IMR-90 (cell line): ENCODE data around the gene GVQW3. TPM values are rescaled to one million over a fixed set of nuclear protein-coding genes. Genes with fewer than 3 reads are reported as not detected.

Source experiments
- ATAC-seq: fragments of 200-7000 bp; cut with Tn5 transposase; 2 replicates; pipeline ENCODE4 v1.9.1; 2020; ENCODE audit warnings: low read depth, mild to moderate bottlenecking, moderate library complexity
- BruUV-seq: library from RNA; stranded (reverse); fragments of 400-500 nt; replicated peaks from 2 replicates; lab custom pipeline; 2021; lab: Mats Ljungman, UMichigan
- CTCF ChIA-PET: fragments of 300-600 bp; formaldehyde crosslinking; extraction: SDS; loops from one replicate; lab custom pipeline; 2021; ENCODE audit warnings: antibody characterized with exemption; lab: Yijun Ruan, JAX
- POLR2A ChIA-PET: fragments of 300-600 bp; sonication (Branson Sonifier 250); formaldehyde crosslinking; loops from one replicate; lab custom pipeline; 2022; ENCODE audit warnings: antibody characterized with exemption; ENCODE audit not compliant: unreplicated experiment; lab: Charles Lee
- DNase-seq: peaks from one replicate; pipeline ENCODE4 v3.0.0; 2013
- H2AFZ ChIP-seq: replicated peaks from 2 replicates; pipeline ENCODE3; 2013; ENCODE audit warnings: low read length, mild to moderate bottlenecking; ENCODE audit not compliant: poor library complexity
- H2AK5ac ChIP-seq: 2 replicates; pipeline ENCODE4 v1.6.1; 2013; ENCODE audit warnings: low read depth, low read length, inconsistent platforms
- H2AK9ac ChIP-seq: replicated peaks from 2 replicates; pipeline ENCODE3; 2013; ENCODE audit warnings: mild to moderate bottlenecking, low read depth, low read length, moderate library complexity; ENCODE audit not compliant: poor library complexity
- H2BK120ac ChIP-seq: 2 replicates; pipeline ENCODE4 v1.6.1; 2013; ENCODE audit warnings: low read depth, low read length, inconsistent platforms
- H2BK15ac ChIP-seq: 3 replicates; pipeline ENCODE4 v1.6.1; 2013; ENCODE audit warnings: low read depth, low read length, inconsistent platforms
- H2BK20ac ChIP-seq: 2 replicates; pipeline ENCODE4 v1.6.1; 2013; ENCODE audit warnings: low read depth, mild to moderate bottlenecking, inconsistent platforms, low read length, moderate library complexity
- H2BK5ac ChIP-seq: 2 replicates; pipeline ENCODE4 v1.6.1; 2013; ENCODE audit warnings: mild to moderate bottlenecking, low read depth, low read length, inconsistent platforms; ENCODE audit not compliant: poor library complexity, severe bottlenecking
- H3K14ac ChIP-seq: replicated peaks from 2 replicates; pipeline ENCODE4 v1.6.1; 2013; ENCODE audit warnings: low read depth, low read length, inconsistent platforms
- H3K18ac ChIP-seq: 2 replicates; pipeline ENCODE4 v1.6.1; 2013; ENCODE audit warnings: low read depth, low read length, control low read depth
- H3K23ac ChIP-seq: 2 replicates; pipeline ENCODE4 v1.6.1; 2013; ENCODE audit warnings: low read depth, low read length, inconsistent platforms
- H3K27ac ChIP-seq: 2 replicates; pipeline ENCODE4 v1.5.1; 2013; ENCODE audit warnings: mild to moderate bottlenecking, control low read depth, low read length; ENCODE audit not compliant: insufficient read depth
- H3K27me3 ChIP-seq: 2 replicates; pipeline ENCODE4 v1.6.1; 2013; ENCODE audit warnings: low read length; ENCODE audit not compliant: control insufficient read depth, insufficient read depth
- H3K36me3 ChIP-seq: 2 replicates; pipeline ENCODE4 v1.6.1; 2013; ENCODE audit warnings: low read length, mixed read lengths; ENCODE audit not compliant: control insufficient read depth, insufficient read depth
- H3K4ac ChIP-seq: 2 replicates; pipeline ENCODE4 v1.6.1; 2013; ENCODE audit warnings: low read depth, low read length, inconsistent platforms
- H3K4me1 ChIP-seq: 2 replicates; pipeline ENCODE4 v1.6.1; 2013; ENCODE audit warnings: low read length, mixed read lengths; ENCODE audit not compliant: control insufficient read depth, insufficient read depth
- H3K4me2 ChIP-seq: 2 replicates; pipeline ENCODE4 v1.6.1; 2013; ENCODE audit warnings: low read depth, mild to moderate bottlenecking, control low read depth, low read length, moderate library complexity
- H3K4me3 ChIP-seq: 2 replicates; pipeline ENCODE4 v1.5.1; 2013; ENCODE audit warnings: low read depth, mild to moderate bottlenecking, control low read depth, low read length, moderate library complexity; ENCODE audit not compliant: insufficient read depth
- H3K56ac ChIP-seq: 2 replicates; pipeline ENCODE4 v1.6.1; 2013; ENCODE audit warnings: low read length, inconsistent platforms; ENCODE audit not compliant: insufficient read depth; ENCODE audit errors: extremely low read depth
- H3K79me1 ChIP-seq, 2 experiments: 2 replicates each; pipeline ENCODE4 v1.6.1; 2013; ENCODE audit warnings: low read length in 2 of 2, inconsistent platforms in 1 of 2, low read depth in 1 of 2
- H3K9ac ChIP-seq: 2 replicates; pipeline ENCODE4 v1.6.1; 2013; ENCODE audit warnings: low read depth, low read length, control low read depth
- H3K9me1 ChIP-seq: 2 replicates; pipeline ENCODE4 v1.6.1; 2013; ENCODE audit warnings: low read length, inconsistent platforms; ENCODE audit not compliant: insufficient read depth
- H3K9me3 ChIP-seq: 2 replicates; pipeline ENCODE4 v1.6.1; 2013; ENCODE audit warnings: low read length; ENCODE audit not compliant: control insufficient read depth, insufficient read depth
- H4K20me1 ChIP-seq: 2 replicates; pipeline ENCODE4 v1.6.1; 2013; ENCODE audit warnings: low read length, inconsistent platforms; ENCODE audit not compliant: insufficient read depth
- H4K5ac ChIP-seq: 2 replicates; pipeline ENCODE4 v1.6.1; 2013; ENCODE audit warnings: mild to moderate bottlenecking, low read depth, low read length, control low read depth
- H4K8ac ChIP-seq, 2 experiments: 2 replicates each; pipeline ENCODE4 v1.6.1; 2013; ENCODE audit warnings: low read depth in 2 of 2, low read length in 2 of 2, control low read depth in 1 of 2, inconsistent platforms in 1 of 2
- H4K91ac ChIP-seq: 2 replicates; pipeline ENCODE4 v1.6.1; 2013; ENCODE audit warnings: low read depth, low read length, inconsistent platforms; ENCODE audit not compliant: insufficient read depth
- BHLHE40 ChIP-seq: fragments of 150-350 bp; IDR thresholded peaks from 2 replicates; pipeline ENCODE4 v1.6.1; 2016; ENCODE audit warnings: mild to moderate bottlenecking, low read depth, low read length
- CHD1 ChIP-seq: IDR thresholded peaks from 2 replicates; pipeline ENCODE4 v1.6.1; 2012; ENCODE audit warnings: low read depth, low read length, improper control_type of control experiment
- ELK1 ChIP-seq: fragments of 150-350 bp; IDR thresholded peaks from 2 replicates; pipeline ENCODE4 v1.6.1; 2016; ENCODE audit warnings: low read depth, mild to moderate bottlenecking, low read length, moderate library complexity, borderline replicate concordance
- FOS ChIP-seq: fragments of 150-350 bp; IDR thresholded peaks from 2 replicates; pipeline ENCODE4 v1.6.1; 2016; ENCODE audit warnings: low read depth, low read length
- MAFK ChIP-seq: IDR thresholded peaks from 2 replicates; pipeline ENCODE4 v1.6.1; 2012; ENCODE audit warnings: low read depth, low read length, improper control_type of control experiment
- MAZ ChIP-seq: IDR thresholded peaks from 2 replicates; pipeline ENCODE4 v1.6.1; 2012; ENCODE audit warnings: low read depth, mild to moderate bottlenecking, low read length, improper control_type of control experiment, moderate library complexity, borderline replicate concordance
- MXI1 ChIP-seq: IDR thresholded peaks from 2 replicates; pipeline ENCODE4 v1.6.1; 2012; ENCODE audit warnings: low read depth, mild to moderate bottlenecking, low read length, moderate library complexity, borderline replicate concordance
- NFE2L2 ChIP-seq: fragments of 150-350 bp; IDR thresholded peaks from 2 replicates; pipeline ENCODE4 v1.6.1; 2016; ENCODE audit warnings: low read depth, mild to moderate bottlenecking, low read length
- RAD21 ChIP-seq: IDR thresholded peaks from 2 replicates; pipeline ENCODE4 v1.6.1; 2012; ENCODE audit warnings: low read length, improper control_type of control experiment
- RCOR1 ChIP-seq: IDR thresholded peaks from 2 replicates; pipeline ENCODE4 v1.6.1; 2012; ENCODE audit warnings: mild to moderate bottlenecking, low read length, improper control_type of control experiment; ENCODE audit not compliant: insufficient replicate concordance
- RFX5 ChIP-seq: IDR thresholded peaks from 2 replicates; pipeline ENCODE4 v1.8.0; 2012; ENCODE audit warnings: low read depth, mild to moderate bottlenecking, low read length, moderate library complexity
- SMC3 ChIP-seq: fragments of 150-350 bp; IDR thresholded peaks from 2 replicates; pipeline ENCODE4 v1.6.1; 2016; ENCODE audit warnings: low read depth, mild to moderate bottlenecking, antibody characterized with exemption, low read length, moderate library complexity
- WGBS, 2 experiments: methylation state at CpG; one replicate each; pipeline versions ENCODE4 v1.1.5 to v1.1.7; 2013; ENCODE audit warnings: missing lambda C conversion rate in 2 of 2; ENCODE audit not compliant: insufficient read length in 1 of 2; ENCODE audit errors: extremely low coverage in 2 of 2; 5-methylcytosine and 5-hydroxymethylcytosine counted together
- dilution Hi-C: fragments of 300-500 bp; cut with HindIII; formaldehyde crosslinking; loops from one replicate; pipeline ENCODE4 v1.14.3; 2018; ENCODE audit warnings: low sequenced_read_pairs; ENCODE audit not compliant: unreplicated experiment
- in situ Hi-C: fragments of 300-500 bp; cut with MboI; formaldehyde crosslinking; loops from 3 replicates; pipeline ENCODE4 v1.14.3; 2019; ENCODE audit warnings: low sequenced_read_pairs, inconsistent platforms, mixed read lengths
- intact Hi-C: fragments of 100-400 bp; cut with micrococcal nuclease; formaldehyde crosslinking; loops from 2 replicates; pipeline ENCODE4 v1.10.0; 2022
- polyA plus RNA-seq, 3 experiments: library from polyadenylated mRNA; depleted of rRNA; stranded (reverse); fragments of >200 nt; gene quantifications; 2 replicates each; pipeline ENCODE4 v1.2.3, GENCODE V29; 2012; ENCODE audit warnings: low replicate concordance in 1 of 3
- total RNA-seq: library from RNA; depleted of rRNA; stranded (reverse); fragments of >200 nt; gene quantifications from 2 replicates; pipeline ENCODE4 v1.2.3, GENCODE V29; 2012
- TF ChIP-seq, protein P1 (sequence below): fragments of 150-350 bp; IDR thresholded peaks from 2 replicates; pipeline ENCODE4 v1.6.1; 2017; ENCODE audit warnings: mild to moderate bottlenecking, antibody characterized with exemption, low read length, low read depth

GVQW3 gene
- total and polyA plus RNA-seq, 2 of the 4 experiments (the other 2 are of a cell fraction): 0.96 to 1.1 TPM

GRCh38 chr11:76444384-76445120 lies 63.4 kb downstream of the GVQW3 start, which contains the start of gene EMSY:
Gene EMSY, plus strand, starts transcription at chr11:76445018. Its CDS starts 1,921 bp downstream, at chr11:76446939.
- 0 out of 2 replicates have a peak, but pooled peaks cover 3% of the 10 kb centered on the region for H3K9me1 ChIP-seq
- no TSS peak for BruUV-seq
- H2BK120ac ChIP-seq: peak within 1 kb of the TSS; percentile 50
- no peak for TF ChIP-seq MAFK
- no peak for TF ChIP-seq ELK1
- TF ChIP-seq, protein P1, sequence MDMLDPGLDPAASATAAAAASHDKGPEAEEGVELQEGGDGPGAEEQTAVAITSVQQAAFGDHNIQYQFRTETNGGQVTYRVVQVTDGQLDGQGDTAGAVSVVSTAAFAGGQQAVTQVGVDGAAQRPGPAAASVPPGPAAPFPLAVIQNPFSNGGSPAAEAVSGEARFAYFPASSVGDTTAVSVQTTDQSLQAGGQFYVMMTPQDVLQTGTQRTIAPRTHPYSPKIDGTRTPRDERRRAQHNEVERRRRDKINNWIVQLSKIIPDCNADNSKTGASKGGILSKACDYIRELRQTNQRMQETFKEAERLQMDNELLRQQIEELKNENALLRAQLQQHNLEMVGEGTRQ: no peak; the same call in 1 of the 2 replicates
- 0 out of 2 replicates have a peak, but pooled peaks have one; percentile 6 for TF ChIP-seq RFX5
- 0 out of 2 replicates have a peak, but pooled peaks have one; percentile 16 for TF ChIP-seq BHLHE40
- TF ChIP-seq MAZ: peak; percentile 19; the same call in 1 of the 2 replicates
- peak; percentile 32; the same call in 1 of the 2 replicates for TF ChIP-seq MXI1
- TF ChIP-seq RAD21: no peak
- TF ChIP-seq CHD1: no peak
- TF ChIP-seq RCOR1: no peak
- TF ChIP-seq SMC3: no peak
- no peak for TF ChIP-seq FOS
- TF ChIP-seq NFE2L2: 0 out of 2 replicates have a peak, but pooled peaks have one; percentile 1

More at GRCh38 chr11:76444384-76445120, 63.4 kb downstream of the GVQW3 start, which contains the start of gene EMSY:
- Histone ChIP-seq H2AK9ac (peak within 1 kb of the TSS; percentile 95), H2BK5ac (peak within 1 kb of the TSS; percentile 66), H3K9ac (peak within 1 kb of the TSS; percentile 94), H3K4me2 (peak within 1 kb of the TSS; percentile 92), H4K91ac (peak within 1 kb of the TSS; percentile 81), H3K56ac (peak within 1 kb of the TSS; percentile 91), H3K27me3 (no peaks in the 10 kb centered on the region), H2BK15ac (no peak within 1 kb of the TSS), H3K18ac (peak within 1 kb of the TSS; percentile 49), H3K9me3 (no peaks in the 10 kb centered on the region), H3K79me1 (peaks cover 16 to 34% of the 10 kb centered on the region in 2 experiments; a peak in 3 of 4 replicates), H3K27ac (peak within 1 kb of the TSS; percentile 82), H2BK20ac (no peak within 1 kb of the TSS), H4K8ac (peak within 1 kb of the TSS; percentile 84 to 94), H3K23ac (peak within 1 kb of the TSS; percentile 90), H3K36me3 (no peaks in the 10 kb centered on the region), H3K14ac (peak within 1 kb of the TSS; percentile 95), H2AFZ (peak within 1 kb of the TSS; percentile 86), H4K20me1 (peaks cover 9% of the 10 kb centered on the region; the same call in 1 of the 2 replicates), H2AK5ac (peak within 1 kb of the TSS; percentile 64), H4K5ac (peak within 1 kb of the TSS; percentile 87), H3K4me1 (no peaks in the 10 kb centered on the region), H3K4me3 (peak within 1 kb of the TSS; percentile 68), H3K4ac (peak within 1 kb of the TSS; percentile 91)
- CTCF ChIA-PET: interaction anchor here (1.2 kb wide), 1 partner anchor 10 kb away, joined by 3 read pairs; no protein-coding TSS in a partner anchor
- intact Hi-C loops: loop anchor here (2.0 to 5.0 kb wide), 3 partner anchors 62 to 237 kb away; partner anchors contain the start of genes GVQW3, THAP12 and WNT11
- WGBS, 2 experiments: 1% methylated on average over 17 of the region's 53 CpGs; no CpG with 5 or more reads in 1 of the 2 experiments
- peak; percentile 94 for ATAC-seq
- dilution Hi-C loops: no loop called here
- in situ Hi-C loops: no loop called here
- POLR2A ChIA-PET: no interaction called here
- peak; percentile 100 for DNase-seq
